Tibial artery (tissue), 4 donors: ENCODE measurements around the gene PSMB3.
"Not testable (repeated sequence)": the region's sequence is repeated elsewhere in the genome, so short reads cannot be mapped to it uniquely, and the experiment has no call there.

Source experiments
- DNase-seq, 2 donors: peaks; one replicate each; pipeline ENCODE4 v3.0.0-alpha.2; 2019
- H3K27ac ChIP-seq, 2 donors: fragments of 200-600 bp; sonication (generic) in 1 of 2; 1 replicate in 1 of 2; 2 replicates in 1 of 2; pipeline ENCODE4 v1.5.1; 2018 to 2019; ENCODE audit warnings: mild to moderate bottlenecking in 1 of 2
- H3K27me3 ChIP-seq, 2 donors: fragments of 200-600 bp; sonication (generic) in 1 of 2; one replicate each; pipeline versions ENCODE4 v1.5.1 to v1.6.0; 2016 to 2019
- H3K36me3 ChIP-seq, 3 donors: fragments of 200-600 bp; sonication (generic) in 2 of 3; one replicate each; pipeline ENCODE4 v1.5.1; 2016 to 2019; ENCODE audit warnings: mild to moderate bottlenecking in 2 of 3
- H3K4me1 ChIP-seq, 4 donors: fragments of 200-600 bp; sonication (generic) in 2 of 4; 1 replicate in 3 of 4; 2 replicates in 1 of 4; pipeline ENCODE4 v1.5.1; 2016 to 2019
- H3K4me3 ChIP-seq, 2 donors: fragments of 200-600 bp; sonication (generic) in 1 of 2; 1 replicate in 1 of 2; 2 replicates in 1 of 2; pipeline ENCODE4 v1.5.1; 2018 to 2019; ENCODE audit warnings: mild to moderate bottlenecking in 2 of 2
- H3K9me3 ChIP-seq, 3 donors: fragments of 200-600 bp; sonication (generic) in 1 of 3; one replicate each; pipeline ENCODE4 v1.5.1; 2016 to 2019
- intact Hi-C: fragments of 100-400 bp; cut with DNase I; formaldehyde crosslinking; loops from one replicate; pipeline ENCODE4 v1.15.0; 2023; ENCODE audit warnings: low total_unique reads
- TF ChIP-seq, protein P1 (sequence below), 2 experiments: fragments of 200-600 bp in 1 of 2; fragments of 450-650 bp in 1 of 2; IDR thresholded peaks; one replicate each; pipeline ENCODE4 v1.5.1; 2017 to 2019; ENCODE audit warnings: antibody characterized with exemption in 2 of 2, mild to moderate bottlenecking in 1 of 2, moderate library complexity in 1 of 2

PSMB3 gene

DNA sequence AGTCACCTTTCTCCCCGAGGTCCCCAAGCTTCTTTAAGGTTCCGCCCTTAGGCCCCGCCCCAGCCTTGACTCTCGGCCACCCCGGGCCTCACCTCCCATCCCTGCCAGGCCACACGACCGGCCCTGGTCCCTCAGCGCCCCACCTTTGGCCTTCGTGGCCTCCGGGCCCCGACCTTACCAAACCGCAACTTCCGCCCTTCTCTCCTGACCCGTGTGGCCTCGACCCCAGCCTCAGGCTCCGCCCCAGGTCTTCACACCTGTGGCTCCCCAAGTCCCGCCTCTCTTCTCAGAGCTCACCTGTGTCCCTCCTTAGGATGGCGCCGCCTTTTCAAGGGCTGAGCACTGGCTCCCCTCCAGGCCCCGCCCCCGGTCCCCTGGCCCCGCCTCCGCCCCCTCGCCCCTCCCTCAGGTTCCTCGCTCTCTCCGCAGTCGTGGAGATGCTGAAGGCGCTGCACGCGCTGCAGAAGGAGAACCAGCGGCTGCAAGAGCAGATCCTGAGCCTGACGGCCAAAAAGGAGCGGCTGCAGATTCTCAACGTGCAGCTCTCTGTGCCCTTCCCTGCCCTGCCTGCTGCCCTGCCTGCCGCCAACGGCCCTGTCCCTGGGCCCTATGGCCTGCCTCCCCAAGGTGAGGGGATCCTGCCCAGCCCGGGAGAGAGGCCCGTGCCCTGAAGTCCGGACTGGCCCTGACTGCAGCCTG is 32.4 kb upstream of the PSMB3 start:
- H3K27ac ChIP-seq: no peak overlapping the region
- H3K9me3 ChIP-seq: no peaks in the 10 kb centered on the region
- intact Hi-C loops: no loop called here
- TF ChIP-seq, protein P1, sequence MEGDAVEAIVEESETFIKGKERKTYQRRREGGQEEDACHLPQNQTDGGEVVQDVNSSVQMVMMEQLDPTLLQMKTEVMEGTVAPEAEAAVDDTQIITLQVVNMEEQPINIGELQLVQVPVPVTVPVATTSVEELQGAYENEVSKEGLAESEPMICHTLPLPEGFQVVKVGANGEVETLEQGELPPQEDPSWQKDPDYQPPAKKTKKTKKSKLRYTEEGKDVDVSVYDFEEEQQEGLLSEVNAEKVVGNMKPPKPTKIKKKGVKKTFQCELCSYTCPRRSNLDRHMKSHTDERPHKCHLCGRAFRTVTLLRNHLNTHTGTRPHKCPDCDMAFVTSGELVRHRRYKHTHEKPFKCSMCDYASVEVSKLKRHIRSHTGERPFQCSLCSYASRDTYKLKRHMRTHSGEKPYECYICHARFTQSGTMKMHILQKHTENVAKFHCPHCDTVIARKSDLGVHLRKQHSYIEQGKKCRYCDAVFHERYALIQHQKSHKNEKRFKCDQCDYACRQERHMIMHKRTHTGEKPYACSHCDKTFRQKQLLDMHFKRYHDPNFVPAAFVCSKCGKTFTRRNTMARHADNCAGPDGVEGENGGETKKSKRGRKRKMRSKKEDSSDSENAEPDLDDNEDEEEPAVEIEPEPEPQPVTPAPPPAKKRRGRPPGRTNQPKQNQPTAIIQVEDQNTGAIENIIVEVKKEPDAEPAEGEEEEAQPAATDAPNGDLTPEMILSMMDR (IDR thresholded peaks at IDR 0.05): no peak
- DNase-seq: no peak
- no peaks in the 10 kb centered on the region for H3K27me3 ChIP-seq
- peaks cover 53 to 100% (median 84%) of the 10 kb centered on the region in 3 donors for H3K36me3 ChIP-seq
- peaks cover 0 to 6% (median 1%) of the 10 kb centered on the region in 4 donors for H3K4me1 ChIP-seq
- H3K4me3 ChIP-seq: no peak overlapping the region

DNA sequence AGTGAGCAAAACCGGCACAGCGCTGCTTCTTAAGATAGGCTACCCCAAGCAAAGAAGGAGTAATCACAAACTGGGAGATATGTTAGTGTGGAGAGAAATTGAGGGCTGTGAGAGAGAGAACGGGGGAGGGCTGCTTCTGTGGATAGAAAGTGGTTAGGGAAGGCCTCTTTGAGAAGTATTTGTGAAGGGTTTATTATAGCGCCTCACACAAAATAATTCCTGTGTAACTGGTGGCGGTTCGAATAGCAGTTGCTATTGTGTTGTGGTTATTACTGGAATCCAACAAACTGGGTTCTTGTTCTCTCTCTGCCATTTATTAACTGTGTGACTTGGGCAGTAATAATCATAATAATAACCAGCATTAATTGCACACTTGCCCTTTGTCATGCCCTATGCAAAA is 31.6 kb upstream of the PSMB3 start:
- no peaks in the 10 kb centered on the region for H3K9me3 ChIP-seq
- H3K27ac ChIP-seq: no peak overlapping the region
- peaks cover 45 to 100% (median 83%) of the 10 kb centered on the region in 3 donors for H3K36me3 ChIP-seq
- intact Hi-C loops: no loop called here
- no peaks in the 10 kb centered on the region for H3K27me3 ChIP-seq
- TF ChIP-seq, protein P1 (IDR thresholded peaks at IDR 0.05): no peak
- no peak overlapping the region for H3K4me3 ChIP-seq
- no peak for DNase-seq
- H3K4me1 ChIP-seq: peaks cover 0 to 6% (median 1%) of the 10 kb centered on the region in 4 donors

DNA sequence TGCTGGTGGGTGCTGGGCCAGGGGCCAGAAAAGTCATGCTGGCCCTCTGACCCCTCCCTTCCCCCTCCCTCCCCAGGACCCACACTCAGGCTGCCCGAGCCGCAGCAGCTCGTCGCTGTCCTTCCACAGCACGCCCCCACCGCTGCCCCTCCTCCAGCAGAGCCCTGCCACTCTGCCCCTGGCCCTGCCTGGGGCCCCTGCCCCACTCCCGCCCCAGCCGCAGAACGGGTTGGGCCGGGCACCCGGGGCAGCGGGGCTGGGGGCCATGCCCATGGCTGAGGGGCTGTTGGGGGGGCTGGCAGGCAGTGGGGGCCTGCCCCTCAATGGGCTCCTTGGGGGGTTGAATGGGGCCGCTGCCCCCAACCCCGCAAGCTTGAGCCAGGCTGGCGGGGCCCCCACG is 30.7 kb upstream of the PSMB3 start:
- no peaks in the 10 kb centered on the region for H3K27me3 ChIP-seq
- H3K4me1 ChIP-seq: peaks cover 0 to 6% (median 1%) of the 10 kb centered on the region in 4 donors
- no peaks in the 10 kb centered on the region for H3K9me3 ChIP-seq
- intact Hi-C loops: no loop called here
- H3K4me3 ChIP-seq: no peak overlapping the region
- H3K27ac ChIP-seq: no peak overlapping the region
- peaks cover 37 to 97% (median 74%) of the 10 kb centered on the region in 3 donors for H3K36me3 ChIP-seq
- TF ChIP-seq, protein P1 (IDR thresholded peaks at IDR 0.05): no peak
- no peak for DNase-seq

DNA sequence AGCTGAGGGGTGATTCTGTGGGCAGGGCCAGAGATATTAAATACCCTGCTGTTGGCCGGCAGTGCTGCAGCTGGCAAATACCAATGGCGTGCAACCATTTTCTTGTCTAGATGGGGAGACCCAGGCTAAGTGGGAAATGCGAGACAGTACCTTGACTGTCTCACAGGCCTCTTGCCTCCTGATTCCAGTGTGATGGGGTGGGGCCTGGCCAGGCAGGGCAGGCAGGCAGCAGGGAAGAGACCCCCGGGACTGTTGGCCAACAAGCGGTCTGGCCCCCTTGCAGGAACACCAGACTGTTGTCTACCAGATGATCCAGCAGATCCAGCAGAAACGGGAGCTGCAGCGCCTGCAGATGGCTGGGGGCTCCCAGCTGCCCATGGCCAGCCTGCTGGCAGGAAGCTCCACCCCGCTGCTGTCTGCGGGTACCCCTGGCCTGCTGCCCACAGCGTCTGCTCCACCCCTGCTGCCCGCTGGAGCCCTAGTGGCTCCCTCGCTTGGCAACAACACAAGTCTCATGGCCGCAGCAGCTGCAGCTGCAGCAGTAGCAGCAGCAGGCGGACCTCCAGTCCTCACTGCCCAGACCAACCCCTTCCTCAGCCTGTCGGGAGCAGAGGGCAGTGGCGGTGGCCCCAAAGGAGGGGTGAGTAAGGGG is 28.1 kb upstream of the PSMB3 start:
- no peak overlapping the region for H3K27ac ChIP-seq
- no peaks in the 10 kb centered on the region for H3K9me3 ChIP-seq
- peaks cover 24 to 71% (median 55%) of the 10 kb centered on the region in 3 donors for H3K36me3 ChIP-seq
- no peak overlapping the region for H3K4me3 ChIP-seq
- DNase-seq: peak in 1 of 2 donors; percentile 54
- intact Hi-C loops: no loop called here
- TF ChIP-seq, protein P1 (IDR thresholded peaks at IDR 0.05): no peak
- H3K27me3 ChIP-seq: no peaks in the 10 kb centered on the region
- peaks cover 0 to 13% (median 5%) of the 10 kb centered on the region in 4 donors for H3K4me1 ChIP-seq

DNA sequence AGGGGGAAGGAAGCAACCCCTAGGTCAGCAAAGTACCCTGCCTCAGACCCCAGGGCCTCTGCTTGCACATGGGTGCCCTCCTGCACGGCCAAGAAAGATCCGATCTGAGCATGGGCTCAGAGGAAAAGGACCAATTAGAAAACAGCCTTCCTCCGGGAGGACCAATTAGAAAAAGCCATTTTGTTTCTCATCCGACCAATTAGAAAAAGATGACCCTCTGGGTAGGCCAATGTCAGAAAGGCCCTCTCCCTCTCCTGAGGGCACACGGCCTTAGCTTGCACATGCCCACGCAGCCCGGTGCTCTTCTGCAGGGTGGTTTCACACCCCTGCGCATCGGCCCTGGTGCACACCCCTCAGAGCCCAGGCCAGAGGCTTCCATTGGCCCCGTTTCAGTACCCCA is 27.5 kb upstream of the PSMB3 start:
- peaks cover 19 to 65% (median 49%) of the 10 kb centered on the region in 3 donors for H3K36me3 ChIP-seq
- no peak overlapping the region for H3K27ac ChIP-seq
- no peak for DNase-seq
- peaks cover 0 to 17% (median 8%) of the 10 kb centered on the region in 4 donors for H3K4me1 ChIP-seq
- TF ChIP-seq, protein P1 (IDR thresholded peaks at IDR 0.05): no peak
- no peaks in the 10 kb centered on the region for H3K9me3 ChIP-seq
- no peak overlapping the region for H3K4me3 ChIP-seq
- H3K27me3 ChIP-seq: no peaks in the 10 kb centered on the region
- intact Hi-C loops: no loop called here

DNA sequence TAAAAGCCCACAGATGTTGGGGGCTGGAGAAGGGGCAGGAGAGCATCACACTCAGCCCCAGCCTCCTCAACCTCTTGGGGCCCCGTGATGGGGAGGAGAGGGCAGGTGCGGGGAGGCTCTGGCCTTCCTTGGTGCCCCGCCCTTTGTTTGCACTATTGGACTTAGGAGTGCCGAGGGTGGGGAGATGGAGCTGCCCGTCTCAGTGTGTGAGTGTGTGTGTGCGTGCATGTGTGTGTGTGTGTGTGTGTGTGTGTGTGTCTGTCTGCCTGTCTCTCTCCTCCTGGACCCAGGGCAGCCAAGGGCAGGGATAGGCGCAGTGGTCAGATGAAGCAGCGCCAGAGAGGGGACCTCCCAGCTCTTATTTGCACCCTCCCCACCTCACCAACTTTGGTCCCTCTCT is 26.4 kb upstream of the PSMB3 start:
- H3K27ac ChIP-seq, H3K27me3 ChIP-seq, DNase-seq, intact Hi-C loops, H3K9me3 ChIP-seq, H3K4me3 ChIP-seq: not testable (repeated sequence)
- Histone ChIP-seq H3K4me1 (peaks cover 0 to 23% (median 15%) of the 10 kb centered on the region in 4 donors), H3K36me3 (peaks cover 10 to 54% (median 38%) of the 10 kb centered on the region in 3 donors)
